Glutamatergic neuron (in vitro differentiated cells): Measurements from ENCODE around the gene PEAK1. TPM values are rescaled to one million over a fixed set of nuclear protein-coding genes. Genes with fewer than 3 reads are reported as not detected.
A peak's percentile ranks its signal among the peaks of the same experiment; 100 is the strongest.

Source experiments
- DNase-seq: peaks from one replicate; pipeline ENCODE4 v3.0.0; 2022
- H3K27ac Mint-ChIP-seq: one replicate; pipeline ENCODE4 v1.8.0; 2020; ENCODE audit warnings: mild to moderate bottlenecking, mixed read lengths, inconsistent platforms; ENCODE audit not compliant: unreplicated experiment
- H3K27me3 Mint-ChIP-seq: one replicate; pipeline ENCODE4 v1.8.0; 2020; ENCODE audit warnings: mild to moderate bottlenecking, moderate library complexity, mixed read lengths, inconsistent platforms; ENCODE audit not compliant: unreplicated experiment
- H3K36me3 Mint-ChIP-seq: one replicate; pipeline ENCODE4 v1.8.0; 2020; ENCODE audit warnings: mild to moderate bottlenecking, mixed read lengths, inconsistent platforms; ENCODE audit not compliant: unreplicated experiment
- H3K4me1 Mint-ChIP-seq: one replicate; pipeline ENCODE4 v1.8.0; 2020; ENCODE audit warnings: mild to moderate bottlenecking, low read depth, mixed read lengths, inconsistent platforms; ENCODE audit not compliant: unreplicated experiment
- H3K4me3 Mint-ChIP-seq: one replicate; pipeline ENCODE4 v1.8.0; 2020; ENCODE audit warnings: mild to moderate bottlenecking, mixed read lengths, inconsistent platforms; ENCODE audit not compliant: unreplicated experiment
- H3K9me3 Mint-ChIP-seq: one replicate; pipeline ENCODE4 v1.8.0; 2020; ENCODE audit warnings: mild to moderate bottlenecking, moderate library complexity, mixed read lengths, inconsistent platforms; ENCODE audit not compliant: unreplicated experiment
- total RNA-seq: library from RNA; stranded (reverse); fragmentation: NEBNext Ultra II Directional; extraction: Animal tissue kit (Norgen Biotek cat#: 25700); gene quantifications from one replicate; pipeline ENCODE4 v1.2.1, GENCODE V29; 2021; ENCODE audit not compliant: unreplicated experiment
- TF ChIP-seq, protein P1 (sequence below): fragments of 200-600 bp; sonication (generic); IDR thresholded peaks from one replicate; pipeline ENCODE4 v1.5.0; 2021; ENCODE audit not compliant: partially characterized antibody, unreplicated experiment

PEAK1 gene
- total RNA-seq, 1 donor from 2014 or later = 110 TPM

DNA sequence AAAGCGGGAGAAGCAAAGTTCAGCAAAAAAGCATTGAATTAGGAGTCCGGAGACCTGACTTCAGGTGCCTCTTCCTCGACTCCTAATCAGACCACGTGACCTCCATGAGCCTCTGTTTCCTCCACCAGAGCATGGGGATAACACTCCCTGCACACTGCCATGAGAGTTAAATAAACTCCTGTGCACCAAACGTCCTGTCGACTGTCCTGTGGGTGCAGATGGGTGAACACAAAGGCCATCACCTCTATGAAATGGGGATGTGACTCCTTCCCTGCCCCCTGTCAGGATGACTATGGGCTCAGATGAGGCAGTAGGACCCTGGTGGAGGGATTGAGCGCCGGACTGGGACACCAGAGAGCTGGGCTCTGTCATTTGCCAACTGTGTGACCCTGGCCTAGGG is 335.5 kb downstream of the PEAK1 start:
- no peaks in the 10 kb centered on the region for H3K9me3 Mint-ChIP-seq
- no peaks in the 10 kb centered on the region for H3K36me3 Mint-ChIP-seq

DNA sequence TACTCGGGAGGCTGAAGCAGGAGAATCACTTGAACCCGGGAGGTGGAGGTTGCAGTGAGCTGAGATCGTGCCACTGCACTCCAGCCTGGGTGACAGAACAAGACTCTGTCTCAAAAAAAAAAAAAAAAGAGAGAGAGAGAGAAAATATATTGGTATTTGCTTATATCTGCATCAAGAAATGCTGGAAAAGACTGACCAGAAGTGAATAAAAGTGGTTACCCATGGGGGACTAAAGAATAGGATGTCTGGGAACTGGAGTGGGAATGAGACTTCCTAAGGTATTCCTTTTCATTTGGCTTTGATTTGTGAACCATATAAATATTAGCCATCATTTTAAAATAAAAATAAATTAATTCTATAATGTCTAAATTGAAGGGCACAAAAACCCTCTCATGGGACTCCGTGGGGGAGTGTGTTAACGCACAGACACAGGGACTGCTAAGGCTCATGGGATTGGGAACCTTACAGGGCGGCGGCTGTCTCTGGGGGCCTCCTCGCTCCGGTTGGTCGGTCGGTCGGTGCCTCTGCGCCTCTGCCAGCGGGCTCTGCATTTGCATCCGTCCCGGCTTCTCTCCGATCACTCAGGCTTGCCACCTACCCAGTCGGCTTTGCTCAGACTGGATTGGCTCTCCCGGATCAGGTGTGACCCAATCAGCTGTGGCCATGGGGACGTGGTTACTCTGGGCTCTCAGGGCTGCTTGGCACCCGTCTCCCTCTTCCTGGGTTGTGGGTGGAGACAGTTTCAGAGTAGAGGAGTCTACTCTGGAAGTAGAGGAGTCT is 336.3 kb downstream of the PEAK1 start:
- TF ChIP-seq, protein P1, sequence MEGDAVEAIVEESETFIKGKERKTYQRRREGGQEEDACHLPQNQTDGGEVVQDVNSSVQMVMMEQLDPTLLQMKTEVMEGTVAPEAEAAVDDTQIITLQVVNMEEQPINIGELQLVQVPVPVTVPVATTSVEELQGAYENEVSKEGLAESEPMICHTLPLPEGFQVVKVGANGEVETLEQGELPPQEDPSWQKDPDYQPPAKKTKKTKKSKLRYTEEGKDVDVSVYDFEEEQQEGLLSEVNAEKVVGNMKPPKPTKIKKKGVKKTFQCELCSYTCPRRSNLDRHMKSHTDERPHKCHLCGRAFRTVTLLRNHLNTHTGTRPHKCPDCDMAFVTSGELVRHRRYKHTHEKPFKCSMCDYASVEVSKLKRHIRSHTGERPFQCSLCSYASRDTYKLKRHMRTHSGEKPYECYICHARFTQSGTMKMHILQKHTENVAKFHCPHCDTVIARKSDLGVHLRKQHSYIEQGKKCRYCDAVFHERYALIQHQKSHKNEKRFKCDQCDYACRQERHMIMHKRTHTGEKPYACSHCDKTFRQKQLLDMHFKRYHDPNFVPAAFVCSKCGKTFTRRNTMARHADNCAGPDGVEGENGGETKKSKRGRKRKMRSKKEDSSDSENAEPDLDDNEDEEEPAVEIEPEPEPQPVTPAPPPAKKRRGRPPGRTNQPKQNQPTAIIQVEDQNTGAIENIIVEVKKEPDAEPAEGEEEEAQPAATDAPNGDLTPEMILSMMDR = no peak
- Mint-ChIP-seq H3K27ac (no peak overlapping the region), H3K36me3 (no peaks in the 10 kb centered on the region), H3K4me3 (peak overlapping the region; percentile 57), H3K27me3 (no peaks in the 10 kb centered on the region), H3K4me1 (no peaks in the 10 kb centered on the region), H3K9me3 (no peaks in the 10 kb centered on the region)
- no peak for DNase-seq

More for the DNA sequence above, 335.5 kb downstream of the PEAK1 start:
- no peak for DNase-seq
- Mint-ChIP-seq H3K27me3 (peaks cover 2% of the 10 kb centered on the region), H3K4me1 (no peaks in the 10 kb centered on the region), H3K27ac (no peak overlapping the region), H3K4me3 (no peak overlapping the region)
- TF ChIP-seq, protein P1 = no peak

DNA sequence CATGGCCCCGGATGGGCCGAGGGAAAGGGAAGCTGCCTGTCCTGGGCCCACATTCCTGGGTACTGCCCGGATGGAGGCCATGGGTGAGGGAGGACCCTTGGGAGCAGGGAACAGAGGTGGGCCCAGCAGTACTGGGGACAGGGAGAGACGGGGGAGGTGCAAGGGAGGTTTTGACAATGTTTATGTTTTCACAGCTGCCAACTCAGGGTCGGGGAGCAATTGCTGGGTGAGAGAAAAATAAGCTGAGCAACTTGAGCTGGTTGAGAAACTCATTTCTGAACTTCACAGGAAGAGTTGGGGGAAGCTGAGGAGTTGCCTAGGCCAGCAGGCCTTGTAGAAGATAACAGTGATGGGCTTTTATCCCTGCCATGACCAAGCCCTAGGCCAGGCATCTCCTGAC is 337.9 kb downstream of the PEAK1 start:
- no peak for DNase-seq
- Mint-ChIP-seq H3K27ac (peak overlapping the region; percentile 43), H3K36me3 (no peaks in the 10 kb centered on the region), H3K9me3 (no peaks in the 10 kb centered on the region), H3K27me3 (peaks cover 3% of the 10 kb centered on the region), H3K4me3 (no peak overlapping the region), H3K4me1 (no peaks in the 10 kb centered on the region)
- TF ChIP-seq, protein P1 = no peak

DNA sequence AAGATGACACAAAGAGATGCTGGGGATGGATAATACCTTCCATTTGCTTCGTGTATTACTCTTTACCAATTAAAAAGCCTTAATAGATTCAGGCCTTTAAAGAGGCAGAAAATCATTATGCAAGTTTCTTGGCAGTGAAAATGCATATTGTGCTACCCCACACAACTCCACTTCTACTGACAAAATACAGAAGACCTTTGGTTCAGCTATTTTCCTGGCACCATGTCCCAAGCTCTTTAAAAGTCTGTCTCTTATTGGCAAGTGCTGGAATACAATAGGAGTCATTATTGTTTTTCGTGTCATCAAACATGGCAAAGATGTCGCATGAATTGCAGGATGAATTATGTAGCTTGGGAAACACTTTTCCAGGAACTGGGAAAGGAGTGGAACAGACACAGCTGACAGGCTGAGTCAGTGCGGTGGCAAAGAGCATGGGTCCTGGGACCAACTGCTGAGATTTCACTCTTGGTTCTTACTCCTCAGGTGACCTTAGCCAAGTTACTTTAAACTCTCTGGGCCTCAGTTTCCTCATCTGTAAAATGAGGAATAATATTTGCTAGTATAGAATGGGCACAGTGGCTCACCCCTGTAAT is 343.5 kb downstream of the PEAK1 start:
- peaks cover 5% of the 10 kb centered on the region for H3K27me3 Mint-ChIP-seq
- no peak for DNase-seq
- no peaks in the 10 kb centered on the region for H3K9me3 Mint-ChIP-seq
- no peaks in the 10 kb centered on the region for H3K4me1 Mint-ChIP-seq
- TF ChIP-seq, protein P1 = no peak
- no peaks in the 10 kb centered on the region for H3K36me3 Mint-ChIP-seq
- H3K4me3 Mint-ChIP-seq = no peak overlapping the region
- H3K27ac Mint-ChIP-seq = no peak overlapping the region

DNA sequence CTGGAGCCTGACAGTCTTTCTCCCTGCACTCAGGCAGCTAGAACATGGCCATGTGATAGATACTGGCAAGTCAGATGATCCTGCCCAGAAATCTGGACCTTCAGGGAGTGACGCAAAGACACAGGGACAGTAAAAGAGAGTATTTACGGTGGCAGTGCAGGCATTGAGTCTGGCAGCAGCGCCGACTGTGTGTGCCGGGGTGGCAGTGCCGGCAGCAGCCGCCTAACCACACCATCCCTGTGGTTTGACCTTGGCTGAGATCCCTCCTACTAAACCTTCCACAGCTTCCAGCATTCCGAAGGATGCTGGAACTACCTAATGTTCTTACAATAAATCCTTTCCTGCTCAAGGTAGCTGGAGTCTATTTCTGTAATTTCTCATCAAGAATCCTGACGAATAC is 344.4 kb downstream of the PEAK1 start:
- H3K36me3 Mint-ChIP-seq = no peaks in the 10 kb centered on the region
- peaks cover 3% of the 10 kb centered on the region for H3K4me1 Mint-ChIP-seq
- peaks cover 5% of the 10 kb centered on the region for H3K27me3 Mint-ChIP-seq
- no peak overlapping the region for H3K27ac Mint-ChIP-seq
- TF ChIP-seq, protein P1 = no peak
- no peak for DNase-seq
- no peak overlapping the region for H3K4me3 Mint-ChIP-seq
- no peaks in the 10 kb centered on the region for H3K9me3 Mint-ChIP-seq
